ENCODE measurements around the gene CIT. TPM values are rescaled to one million over a fixed set of nuclear protein-coding genes. Genes with fewer than 3 reads are reported as not detected.

CIT gene
- total RNA-seq, 1 experiment from 2014 or later = 67.9 TPM

GRCh38 chr12:119780786-119781434 lies 96.2 kb downstream of the CIT start:
- ATAC-seq = no peak

GRCh38 chr12:119775246-119775895 lies 101.7 kb downstream of the CIT start:
- in situ Hi-C loops (cut with HindIII; ENCODE audit: low pct_unique_long_range_greater_than_20kb, low sequenced_read_pairs) = no loop called here
- CTCF ChIA-PET = no interaction called here
- no peak for DNase-seq (ENCODE audit: low read depth, low spot score)

More at GRCh38 chr12:119780786-119781434, 96.2 kb downstream of the CIT start:
- no peak for TF ChIP-seq SIN3A (IDR thresholded peaks at IDR 0.05; ENCODE audit: borderline replicate concordance, insufficient read depth, low read depth, low read length)
- TF ChIP-seq CTCF (IDR thresholded peaks at IDR 0.05) = peak; percentile 87
- intact Hi-C loops (cut with micrococcal nuclease; ENCODE audit: unreplicated experiment) = no loop called here
- BruUV-seq (replicated peaks) = no TSS peak
- no peaks in the 10 kb centered on the region for H3K27me3 ChIP-seq (ENCODE audit: control insufficient read depth, insufficient read depth, low read length)
- no peaks in the 10 kb centered on the region for H3K9me3 ChIP-seq (ENCODE audit: control insufficient read depth, insufficient read depth, low read depth, low read length)
- H3K4me3 ChIP-seq (ENCODE audit: low read depth in 2 of 2, low read length in 2 of 2) = no peak overlapping the region
- no peak overlapping the region for H3K27ac ChIP-seq (ENCODE audit: low read length)
- H3K36me3 ChIP-seq (ENCODE audit: control insufficient read depth, insufficient read depth, low read length) = peaks cover 5% of the 10 kb centered on the region
- CTCF ChIA-PET = interaction anchor here (1.0 kb wide), 1 partner anchor 24 kb away, joined by 5 read pairs; no protein-coding TSS in a partner anchor
- in situ Hi-C loops (cut with HindIII; ENCODE audit: low pct_unique_long_range_greater_than_20kb, low sequenced_read_pairs) = no loop called here
- POLR2A ChIA-PET = interaction anchor here (0.5 kb wide), 1 partner anchor 75 kb away, joined by 7 read pairs; no protein-coding TSS in a partner anchor
- H3K4me1 ChIP-seq (ENCODE audit: control insufficient read depth, insufficient read depth, low read length) = no peaks in the 10 kb centered on the region
- no peak for DNase-seq (ENCODE audit: low read depth, low spot score)

More at GRCh38 chr12:119775246-119775895, 101.7 kb downstream of the CIT start:
- intact Hi-C loops (cut with micrococcal nuclease; ENCODE audit: unreplicated experiment) = no loop called here
- TF ChIP-seq TCF7L2 (IDR thresholded peaks at IDR 0.05; ENCODE audit: low read depth, low read length) (no peak), SIN3A (IDR thresholded peaks at IDR 0.05; ENCODE audit: borderline replicate concordance, insufficient read depth, low read depth, low read length) (no peak), CTCF (IDR thresholded peaks at IDR 0.05) (no peak), POLR2AphosphoS5 (IDR thresholded peaks at IDR 0.05; ENCODE audit: low read depth, low read length) (no peak)
- TF ChIP-seq, protein P1, sequence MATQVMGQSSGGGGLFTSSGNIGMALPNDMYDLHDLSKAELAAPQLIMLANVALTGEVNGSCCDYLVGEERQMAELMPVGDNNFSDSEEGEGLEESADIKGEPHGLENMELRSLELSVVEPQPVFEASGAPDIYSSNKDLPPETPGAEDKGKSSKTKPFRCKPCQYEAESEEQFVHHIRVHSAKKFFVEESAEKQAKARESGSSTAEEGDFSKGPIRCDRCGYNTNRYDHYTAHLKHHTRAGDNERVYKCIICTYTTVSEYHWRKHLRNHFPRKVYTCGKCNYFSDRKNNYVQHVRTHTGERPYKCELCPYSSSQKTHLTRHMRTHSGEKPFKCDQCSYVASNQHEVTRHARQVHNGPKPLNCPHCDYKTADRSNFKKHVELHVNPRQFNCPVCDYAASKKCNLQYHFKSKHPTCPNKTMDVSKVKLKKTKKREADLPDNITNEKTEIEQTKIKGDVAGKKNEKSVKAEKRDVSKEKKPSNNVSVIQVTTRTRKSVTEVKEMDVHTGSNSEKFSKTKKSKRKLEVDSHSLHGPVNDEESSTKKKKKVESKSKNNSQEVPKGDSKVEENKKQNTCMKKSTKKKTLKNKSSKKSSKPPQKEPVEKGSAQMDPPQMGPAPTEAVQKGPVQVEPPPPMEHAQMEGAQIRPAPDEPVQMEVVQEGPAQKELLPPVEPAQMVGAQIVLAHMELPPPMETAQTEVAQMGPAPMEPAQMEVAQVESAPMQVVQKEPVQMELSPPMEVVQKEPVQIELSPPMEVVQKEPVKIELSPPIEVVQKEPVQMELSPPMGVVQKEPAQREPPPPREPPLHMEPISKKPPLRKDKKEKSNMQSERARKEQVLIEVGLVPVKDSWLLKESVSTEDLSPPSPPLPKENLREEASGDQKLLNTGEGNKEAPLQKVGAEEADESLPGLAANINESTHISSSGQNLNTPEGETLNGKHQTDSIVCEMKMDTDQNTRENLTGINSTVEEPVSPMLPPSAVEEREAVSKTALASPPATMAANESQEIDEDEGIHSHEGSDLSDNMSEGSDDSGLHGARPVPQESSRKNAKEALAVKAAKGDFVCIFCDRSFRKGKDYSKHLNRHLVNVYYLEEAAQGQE (IDR thresholded peaks at IDR 0.05; ENCODE audit: insufficient read depth in 1 of 2, low read depth in 2 of 2, low read length in 1 of 2) = no peak
- BruUV-seq (replicated peaks) = no TSS peak
- no peaks in the 10 kb centered on the region for H3K4me1 ChIP-seq (ENCODE audit: control insufficient read depth, insufficient read depth, low read length)
- H3K27me3 ChIP-seq (ENCODE audit: control insufficient read depth, insufficient read depth, low read length) = no peaks in the 10 kb centered on the region
- no peak overlapping the region for H3K27ac ChIP-seq (ENCODE audit: low read length)
- peaks cover 6% of the 10 kb centered on the region; the same call in 1 of the 2 replicates for H3K36me3 ChIP-seq (ENCODE audit: control insufficient read depth, insufficient read depth, low read length)
- ATAC-seq = no peak
- POLR2A ChIA-PET = no interaction called here
- H3K9me3 ChIP-seq (ENCODE audit: control insufficient read depth, insufficient read depth, low read depth, low read length) = no peaks in the 10 kb centered on the region
- H3K4me3 ChIP-seq (ENCODE audit: low read depth in 2 of 2, low read length in 2 of 2) = no peak overlapping the region
